NCI-H524 treated with DMSO at 0.1 percent for 48 hours (cell line): Measurements from ENCODE around the gene ZBTB8OS.

Source experiments
- DNase-seq: peaks from one replicate; lab custom pipeline; 2025; lab: John Stamatoyannopoulos, UW

Gene ZBTB8OS

GRCh38 chr1:32611859-32612188 lies 38.5 kb downstream of the ZBTB8OS start:
- DNase-seq, result no peak

GRCh38 chr1:32609180-32609579 lies 41.2 kb downstream of the ZBTB8OS start:
- no peak for DNase-seq

- no peak for DNase-seq
Observed at GRCh38 chr1:32606565-32607371, 43.6 kb downstream of the ZBTB8OS start.

- no peak for DNase-seq
Observed at GRCh38 chr1:32605711-32606424, 44.5 kb downstream of the ZBTB8OS start.

GRCh38 chr1:32600034-32600433 lies 50.3 kb downstream of the ZBTB8OS start:
- no peak for DNase-seq

- no peak for DNase-seq
Observed at GRCh38 chr1:32592943-32593342, 57.4 kb downstream of the ZBTB8OS start.

GRCh38 chr1:32580348-32581017 lies 69.9 kb downstream of the ZBTB8OS start:
- DNase-seq, result no peak
